Activated T-helper 1 cell treated with anti-CD3 and anti-CD28 coated beads, Interleukin-2, amount 50 U/mL, for 16 hours (primary cell): ENCODE measurements around the gene SPON1.
A peak's percentile ranks its signal among the peaks of the same experiment; 100 is the strongest.
"Not testable (repeated sequence)": the region's sequence is repeated elsewhere in the genome, so short reads cannot be mapped to it uniquely, and the experiment has no call there.

Source experiments
- DNase-seq, 2 donors: peaks; one replicate each; pipeline ENCODE4 v3.0.0-alpha.2; 2020; ENCODE audit warnings: low read depth in 1 of 2, low spot score in 1 of 2

SPON1 gene

GRCh38 chr11:14240221-14240620, 277.7 kb downstream of the SPON1 start:
- no peak for DNase-seq

GRCh38 chr11:14240951-14241350, 278.4 kb downstream of the SPON1 start:
- DNase-seq: no peak

GRCh38 chr11:14242187-14242586, 279.7 kb downstream of the SPON1 start:
- DNase-seq: no peak

- DNase-seq: no peak
Observed at GRCh38 chr11:14242733-14243132, 280.2 kb downstream of the SPON1 start.

GRCh38 chr11:14244926-14245325, 282.4 kb downstream of the SPON1 start:
- DNase-seq: no peak

GRCh38 chr11:14245444-14245843, 282.9 kb downstream of the SPON1 start:
- DNase-seq: no peak

GRCh38 chr11:14248580-14248981, 286.1 kb downstream of the SPON1 start:
- DNase-seq: no peak

- DNase-seq: peak; percentile 51 to 59
Observed at GRCh38 chr11:14249121-14249963, 286.8 kb downstream of the SPON1 start.

GRCh38 chr11:14251754-14252153, 289.2 kb downstream of the SPON1 start:
- no peak for DNase-seq

- DNase-seq: not testable (repeated sequence)
Observed at GRCh38 chr11:14252501-14252900, 290.0 kb downstream of the SPON1 start.

GRCh38 chr11:14253421-14253820, 290.9 kb downstream of the SPON1 start:
- DNase-seq: no peak

- no peak for DNase-seq
Observed at GRCh38 chr11:14253840-14254239, 291.3 kb downstream of the SPON1 start.

- DNase-seq: no peak
Observed at GRCh38 chr11:14254533-14255237, 292.2 kb downstream of the SPON1 start.

- DNase-seq: no peak
Observed at GRCh38 chr11:14255238-14255534, 292.7 kb downstream of the SPON1 start.

GRCh38 chr11:14258221-14258935, 295.9 kb downstream of the SPON1 start:
- DNase-seq: no peak

GRCh38 chr11:14259186-14259784, 296.8 kb downstream of the SPON1 start:
- DNase-seq: no peak

GRCh38 chr11:14259878-14260277, 297.4 kb downstream of the SPON1 start:
- no peak for DNase-seq

GRCh38 chr11:14261066-14261465, 298.5 kb downstream of the SPON1 start:
- no peak for DNase-seq

GRCh38 chr11:14262271-14262846, 299.8 kb downstream of the SPON1 start:
- no peak for DNase-seq

GRCh38 chr11:14264966-14265365, 302.4 kb downstream of the SPON1 start:
- DNase-seq: no peak

GRCh38 chr11:14266622-14267021, 304.1 kb downstream of the SPON1 start:
- no peak for DNase-seq
